ENCODE results near the gene RPS18.
A peak's percentile ranks its signal among the peaks of the same experiment; 100 is the strongest.

RPS18 gene

DNA sequence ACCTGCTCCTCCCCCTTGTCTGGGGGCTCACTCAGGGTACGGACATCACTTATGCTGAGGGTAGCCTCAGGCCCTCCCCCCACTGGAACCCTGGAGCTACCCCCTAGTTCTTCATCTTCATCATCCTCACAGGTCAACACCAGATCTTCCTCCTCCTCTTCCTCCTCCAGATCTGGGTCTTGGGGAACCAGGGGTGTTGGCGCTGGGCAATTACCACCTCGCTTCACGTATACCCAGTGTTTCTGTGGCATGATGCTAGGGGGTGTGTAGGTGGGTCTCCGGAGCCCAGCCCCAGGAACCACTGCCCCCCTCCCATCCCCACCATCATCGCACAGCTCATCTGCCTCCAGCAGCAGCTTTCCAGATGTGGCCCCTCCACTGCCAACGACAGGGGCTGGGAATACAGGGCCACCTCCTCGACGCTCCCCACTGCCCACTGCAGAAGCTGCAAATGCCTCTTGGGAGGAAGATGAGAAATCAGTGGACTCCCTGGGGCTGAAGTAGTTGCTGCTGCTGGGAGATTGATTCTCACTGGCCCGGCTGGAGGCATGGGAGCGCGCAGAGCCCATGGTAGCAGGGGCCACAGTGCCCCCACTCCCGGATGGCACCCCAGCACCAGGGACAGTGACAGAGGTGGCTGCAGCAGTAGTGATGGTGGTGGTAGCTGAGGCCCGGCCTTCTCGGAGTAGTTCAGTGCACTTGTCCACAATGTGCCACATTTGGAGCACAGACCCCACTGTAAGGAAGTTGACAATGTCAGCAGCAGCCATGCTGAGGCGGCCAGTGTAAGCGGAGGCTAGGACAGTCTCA lies 44.1 kb downstream of the RPS18 start:
- DNase-seq, result no peak

DNA sequence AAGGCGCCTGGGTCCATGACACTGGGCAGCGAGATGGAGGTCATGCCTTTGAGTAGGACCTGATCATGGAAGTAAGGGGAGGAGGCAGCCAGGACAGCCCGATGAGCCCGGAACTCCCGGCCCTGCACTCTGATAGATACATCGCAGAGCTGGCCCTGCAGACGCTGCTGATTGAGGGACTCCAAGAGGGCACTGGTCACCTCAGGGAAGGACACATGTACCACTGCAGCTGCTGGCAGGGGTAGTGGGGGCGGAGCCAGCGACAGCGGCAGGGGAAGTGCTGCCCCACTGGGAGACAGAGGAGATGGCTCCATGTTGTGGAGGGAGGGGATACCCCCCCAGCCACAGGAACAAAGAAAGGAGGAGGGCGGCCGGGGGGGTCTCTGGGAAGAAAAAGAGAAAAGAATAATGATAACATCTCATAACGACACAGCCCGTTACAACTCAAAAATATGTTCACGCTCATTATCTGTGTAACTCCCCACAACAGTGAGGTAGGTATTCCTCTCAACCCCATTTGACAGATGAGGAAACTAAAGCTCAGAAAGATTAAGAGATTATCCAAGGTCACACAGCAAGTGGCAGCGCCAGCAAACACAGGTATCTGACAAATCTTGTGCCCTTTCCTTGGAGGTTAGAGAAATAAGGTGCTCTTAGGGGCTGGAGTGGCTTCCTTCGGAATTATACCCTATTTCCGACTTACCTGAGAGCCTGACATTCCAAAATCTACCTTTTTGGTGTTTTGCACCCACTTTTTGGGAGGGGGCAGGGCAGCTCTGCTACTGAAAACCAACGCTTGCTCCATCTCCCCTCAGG lies 44.9 kb downstream of the RPS18 start:
- no peak for DNase-seq

- no peak for DNase-seq
Measured at GRCh38 chr6:33317419-33317668, 45.5 kb downstream of the RPS18 start.

GRCh38 chr6:33317669-33318425 lies 46.0 kb downstream of the RPS18 start, which contains the start of gene ZBTB22:
Gene ZBTB22 (minus strand): TSS chr6:33317744. CDS start chr6:33316916, 828 bp downstream.
- DNase-seq, result peak; percentile 98 to 99

DNA sequence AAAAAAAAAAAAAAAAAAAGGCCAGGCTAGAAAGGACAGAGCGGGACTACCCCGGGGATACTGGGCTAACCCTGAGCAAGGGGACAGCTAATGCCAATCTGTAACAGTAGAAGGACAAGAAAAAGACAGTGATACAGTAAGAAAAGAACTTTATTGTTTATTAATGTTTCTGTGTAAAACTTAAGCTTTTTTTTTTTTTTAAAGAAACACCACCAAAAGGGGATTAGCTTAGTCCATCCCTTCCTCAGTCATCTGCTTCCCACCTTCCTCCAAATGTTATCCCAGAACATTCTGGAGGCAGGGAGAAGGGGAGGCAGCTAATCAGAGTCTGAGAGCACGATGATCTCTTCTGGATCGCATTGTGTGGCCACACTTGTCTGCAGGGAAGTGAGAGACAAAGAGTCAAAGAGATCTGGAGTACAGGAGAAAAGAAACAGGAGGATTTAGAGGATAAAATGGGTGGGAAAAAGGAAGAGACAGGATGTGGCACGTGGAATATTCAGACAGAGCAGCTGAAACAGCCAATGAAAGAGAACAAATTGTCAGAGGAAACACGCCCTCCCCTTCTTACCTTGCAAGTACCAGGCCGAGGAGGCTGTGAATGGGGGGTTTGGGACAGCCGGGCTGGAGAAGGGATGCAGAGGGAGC lies 46.7 kb downstream of the RPS18 start:
- no peak for DNase-seq

GRCh38 chr6:33319939-33320314 lies 48.1 kb downstream of the RPS18 start:
- no peak for DNase-seq

DNA sequence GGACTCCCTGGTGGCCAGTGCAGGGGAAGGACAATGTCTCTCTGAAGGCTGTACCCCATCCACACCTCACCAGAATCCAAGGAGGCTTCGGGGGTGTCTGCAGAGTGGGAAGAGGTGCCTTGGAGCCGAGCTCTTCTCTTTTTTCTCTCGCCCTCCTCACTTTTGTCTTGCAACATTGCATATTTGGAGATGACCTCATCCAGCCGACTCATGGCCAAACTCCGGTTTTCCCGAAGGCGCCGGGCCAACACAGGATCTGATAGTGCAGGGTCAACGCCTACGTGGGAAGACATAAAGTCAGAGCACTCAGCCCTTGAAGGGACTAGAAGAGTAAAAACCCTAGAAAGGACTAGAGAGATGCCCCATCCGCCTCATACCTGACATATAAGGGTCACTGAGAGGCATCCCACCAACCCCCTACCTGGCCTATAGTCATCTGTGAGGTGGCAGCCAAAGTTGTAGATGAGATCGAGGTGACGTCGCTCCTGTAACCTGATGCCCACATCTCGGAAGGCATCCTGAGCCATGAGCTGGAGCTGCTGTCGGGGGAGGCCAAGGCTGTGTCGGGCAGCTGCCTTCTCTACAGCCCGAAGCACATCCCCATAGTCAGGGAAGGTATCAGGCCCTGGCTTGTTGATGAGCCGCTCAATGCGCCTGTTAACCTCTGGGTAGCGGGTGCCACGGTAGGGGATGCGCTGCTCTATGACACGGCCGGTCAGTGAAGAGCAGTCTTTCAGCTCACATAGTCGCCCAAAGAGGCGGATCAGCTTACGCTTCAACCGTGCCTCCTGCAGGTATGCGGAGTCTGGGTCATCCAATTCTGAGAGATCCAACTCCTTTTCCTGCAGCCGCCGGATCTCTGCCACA lies 48.7 kb downstream of the RPS18 start:
- DNase-seq, result peak; percentile 49 to 53

DNA sequence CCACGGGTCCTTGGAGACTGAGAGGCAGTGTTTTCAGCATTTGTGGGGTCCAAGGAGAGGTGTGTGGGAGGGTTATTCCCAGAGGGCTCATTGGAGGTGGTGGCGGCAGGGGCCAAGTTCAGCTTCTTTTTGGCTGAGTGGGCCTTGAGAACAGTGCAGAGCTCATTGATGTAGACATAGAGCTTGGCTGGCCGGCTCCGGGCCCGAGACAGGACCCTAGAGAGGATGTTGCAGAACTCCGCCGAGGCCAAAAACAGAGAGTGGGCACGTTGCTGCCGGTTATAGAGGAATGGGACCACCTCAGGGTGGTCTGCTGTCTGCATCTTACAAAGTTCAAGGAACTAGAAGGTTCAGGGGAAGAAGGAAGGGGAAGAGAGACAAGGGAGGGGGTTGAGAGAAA lies 49.4 kb downstream of the RPS18 start:
- DNase-seq, result no peak

DNA sequence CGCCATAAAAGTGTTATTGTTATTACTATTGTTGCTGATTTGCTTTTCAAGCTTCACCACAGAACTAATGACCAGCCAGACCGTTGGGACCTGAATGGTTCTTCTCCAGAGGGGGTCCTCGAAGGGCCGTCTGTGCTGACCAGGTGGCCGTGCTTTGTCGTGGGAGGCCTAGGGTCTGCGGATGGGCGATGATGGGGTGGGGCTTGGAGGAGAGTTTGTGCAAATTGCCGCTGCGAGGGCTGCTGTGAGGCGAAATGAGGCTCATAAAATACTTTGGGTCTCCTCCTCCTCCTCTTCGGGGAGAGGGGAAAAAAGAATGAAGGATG lies 51.7 kb downstream of the RPS18 start:
- DNase-seq, result no peak

DNA sequence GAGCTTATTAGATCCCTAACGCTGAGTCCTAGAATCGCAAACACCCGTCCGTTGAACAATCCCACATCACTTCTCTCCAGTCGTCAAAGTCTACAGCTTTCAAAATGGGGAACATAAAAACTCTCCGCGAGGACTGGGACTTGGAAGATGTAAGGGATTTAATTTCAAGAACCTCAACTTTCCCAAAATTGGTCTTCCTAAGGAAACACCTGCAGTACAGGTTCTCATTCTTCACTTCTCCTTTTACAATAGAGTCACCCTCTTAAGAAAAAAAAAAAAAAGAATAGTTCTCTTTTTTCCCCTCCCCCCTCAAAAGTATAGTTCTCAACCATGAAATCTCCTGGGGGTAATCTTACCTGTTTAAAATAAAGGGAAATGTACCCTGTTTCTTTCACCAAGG lies 52.2 kb downstream of the RPS18 start:
- no peak for DNase-seq
